HepG2 (cell line): ENCODE results near the gene PIGL. TPM values are rescaled to one million over a fixed set of nuclear protein-coding genes. Genes with fewer than 3 reads are reported as not detected.
A peak's percentile ranks its signal among the peaks of the same experiment; 100 is the strongest.

Experiments
- EEA1 ChIP-seq: sonication (generic); formaldehyde crosslinking; IDR thresholded peaks from 2 replicates; pipeline ENCODE4 v1.5.1; 2020; ENCODE audit warnings: mild to moderate bottlenecking, missing genetic modification reagents, borderline replicate concordance
- FOXM1 ChIP-seq: sonication (generic); formaldehyde crosslinking; IDR thresholded peaks from 2 replicates; pipeline ENCODE4 v1.5.0; 2020; ENCODE audit warnings: missing genetic modification reagents
- FOXP1 ChIP-seq, 2 experiments: fragments of 450-650 bp in 1 of 2; IDR thresholded peaks; 2 replicates each; pipeline ENCODE4 v1.6.1; 2017 to 2018; ENCODE audit warnings: antibody characterized with exemption in 1 of 2
- KLF12 ChIP-seq: sonication (generic); formaldehyde crosslinking; IDR thresholded peaks from 2 replicates; pipeline ENCODE4 v1.4.0; 2020; ENCODE audit warnings: missing genetic modification reagents, borderline replicate concordance
- KLF16 ChIP-seq, 2 experiments: sonication (generic) in 1 of 2; formaldehyde crosslinking in 1 of 2; IDR thresholded peaks; 2 replicates each; pipeline versions ENCODE4 v1.6.1 to v1.8.0; 2016 to 2023; ENCODE audit warnings: missing genetic modification reagents in 2 of 2, missing compliant biosample characterization in 1 of 2
- MAFF ChIP-seq: IDR thresholded peaks from 2 replicates; pipeline ENCODE4 v1.6.1; 2011; ENCODE audit warnings: low read depth, low read length, improper control_type of control experiment
- MIER2 ChIP-seq: IDR thresholded peaks from 2 replicates; pipeline ENCODE4 v1.6.1; 2016; ENCODE audit warnings: missing biosample characterization, missing genetic modification reagents
- NKX3-1 ChIP-seq: sonication (generic); formaldehyde crosslinking; IDR thresholded peaks from 2 replicates; pipeline ENCODE4 v1.5.0; 2020; ENCODE audit warnings: missing genetic modification reagents
- NR2F1 ChIP-seq, 2 experiments: fragments of 450-650 bp in 1 of 2; formaldehyde crosslinking in 1 of 2; IDR thresholded peaks; 2 replicates each; pipeline versions ENCODE4 v1.5.0 to v1.6.1; 2016 to 2020; ENCODE audit warnings: mild to moderate bottlenecking in 1 of 2, missing compliant biosample characterization in 1 of 2, missing genetic modification reagents in 1 of 2, moderate library complexity in 1 of 2
- PLRG1 ChIP-seq: fragments of 450-650 bp; conservative IDR thresholded peaks from 2 replicates; pipeline ENCODE4 v1.6.1; 2016
- THAP11 ChIP-seq: IDR thresholded peaks from 2 replicates; pipeline ENCODE4 v1.6.1; 2016; ENCODE audit warnings: missing biosample characterization, missing genetic modification reagents
- ZNF3 ChIP-seq: IDR thresholded peaks from 2 replicates; pipeline ENCODE4 v1.7.0; 2017; ENCODE audit warnings: inconsistent platforms
- ZNF569 ChIP-seq: sonication (generic); formaldehyde crosslinking; IDR thresholded peaks from 2 replicates; pipeline ENCODE4 v1.5.0; 2020; ENCODE audit warnings: mild to moderate bottlenecking, missing genetic modification reagents, moderate library complexity, borderline replicate concordance
- ZSCAN12 ChIP-seq: sonication (generic); formaldehyde crosslinking; IDR thresholded peaks from 2 replicates; pipeline ENCODE4 v1.9.0; 2021; ENCODE audit warnings: mild to moderate bottlenecking, missing genetic modification reagents
- ZSCAN25 ChIP-seq: sonication (generic); formaldehyde crosslinking; IDR thresholded peaks from 2 replicates; pipeline ENCODE4 v1.8.0; 2022; ENCODE audit warnings: mild to moderate bottlenecking, missing genetic modification reagents
- polyA plus RNA-seq, 8 experiments: library from polyadenylated mRNA; depleted of rRNA in 3 of 8; stranded (reverse) in 7 of 8; unstranded in 1 of 8; fragments of >200 nt; fragmentation: Illumina TruSeq in 4 of 8; extraction: Trizol in 4 of 8; gene quantifications; 2 replicates each; pipeline versions ENCODE4 v1.2.1 to v1.2.3, GENCODE V29; 2011 to 2016; ENCODE audit warnings: low read depth in 4 of 8, missing spikeins in 1 of 8, mixed read lengths in 1 of 8; ENCODE audit not compliant: insufficient read depth in 1 of 8
- total RNA-seq, 5 experiments: library from RNA; depleted of rRNA; stranded (reverse); fragments of >200 nt; fragmentation: Illumina TruSeq; extraction: Trizol; gene quantifications; 2 replicates each; pipeline ENCODE4 v1.2.3, GENCODE V29; 2016; ENCODE audit warnings: low read depth in 1 of 5
- TF ChIP-seq, protein P1 (sequence below), 2 experiments: sonication (generic) in 1 of 2; formaldehyde crosslinking in 1 of 2; IDR thresholded peaks; 2 replicates each; pipeline versions ENCODE4 v1.6.1 to v1.9.0; 2014 to 2022; ENCODE audit warnings: antibody characterized with exemption in 1 of 2, borderline replicate concordance in 1 of 2, inconsistent platforms in 1 of 2, low read depth in 1 of 2, missing genetic modification reagents in 1 of 2
- TF ChIP-seq, protein P2 (sequence below): sonication (generic); formaldehyde crosslinking; IDR thresholded peaks from 2 replicates; pipeline ENCODE4 v1.4.0; 2020; ENCODE audit warnings: mild to moderate bottlenecking, missing genetic modification reagents
- TF ChIP-seq, protein P3 (sequence below): sonication (generic); formaldehyde crosslinking; IDR thresholded peaks from 2 replicates; pipeline ENCODE4 v1.4.0; 2020; ENCODE audit warnings: missing genetic modification reagents

The PIGL gene
- total and polyA plus RNA-seq, 2 of the 13 experiments (the other 11 are each of a cell fraction or from before 2014, with no cell fraction given) = 28.5 to 63.8 TPM

DNA sequence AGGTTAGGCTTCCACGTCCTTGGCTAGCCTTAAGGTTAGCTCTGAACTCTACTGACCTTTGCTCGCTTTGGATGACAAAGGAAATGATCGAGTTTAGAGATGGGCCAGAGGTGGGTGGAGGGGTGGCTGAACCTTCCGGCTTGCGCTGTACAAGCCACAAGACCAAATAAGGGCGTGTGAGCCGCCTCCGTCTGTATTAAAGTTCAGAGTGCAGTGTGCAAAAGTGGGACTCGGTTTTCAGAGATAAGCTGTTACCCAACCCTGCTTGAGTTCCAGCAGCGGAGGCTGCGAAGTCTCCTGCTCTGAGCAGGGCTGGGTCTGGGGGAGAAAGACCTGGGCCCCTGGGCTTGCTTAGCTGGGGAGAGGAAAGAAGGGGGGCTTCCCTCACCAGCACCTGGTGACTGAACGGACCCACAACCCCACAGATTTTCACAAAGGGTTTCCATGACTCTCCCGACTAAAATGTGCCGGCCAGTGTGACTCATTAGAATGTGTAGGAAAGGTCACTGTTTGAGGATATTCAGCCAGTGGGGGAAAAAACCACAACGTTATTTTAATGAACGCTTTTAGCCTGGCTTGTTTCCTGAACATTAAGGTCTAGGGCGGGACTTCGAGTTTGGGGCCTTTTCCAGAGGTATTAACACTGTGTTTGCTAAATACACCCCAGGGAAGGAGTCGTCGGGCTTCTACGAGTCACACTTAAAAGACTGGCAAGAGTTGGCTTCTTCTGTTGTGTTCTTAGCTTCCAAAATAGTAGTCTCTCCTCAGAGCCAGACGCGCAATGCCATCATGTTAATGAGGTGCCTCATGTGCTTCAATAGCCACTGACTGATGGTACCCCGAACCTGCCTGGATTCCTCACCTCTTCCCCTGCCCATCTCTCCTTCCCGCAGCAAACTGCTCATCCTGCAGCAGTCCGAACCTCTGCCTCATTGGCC, 69.3 kb downstream of the PIGL start (continued):
- TF ChIP-seq, protein P1, sequence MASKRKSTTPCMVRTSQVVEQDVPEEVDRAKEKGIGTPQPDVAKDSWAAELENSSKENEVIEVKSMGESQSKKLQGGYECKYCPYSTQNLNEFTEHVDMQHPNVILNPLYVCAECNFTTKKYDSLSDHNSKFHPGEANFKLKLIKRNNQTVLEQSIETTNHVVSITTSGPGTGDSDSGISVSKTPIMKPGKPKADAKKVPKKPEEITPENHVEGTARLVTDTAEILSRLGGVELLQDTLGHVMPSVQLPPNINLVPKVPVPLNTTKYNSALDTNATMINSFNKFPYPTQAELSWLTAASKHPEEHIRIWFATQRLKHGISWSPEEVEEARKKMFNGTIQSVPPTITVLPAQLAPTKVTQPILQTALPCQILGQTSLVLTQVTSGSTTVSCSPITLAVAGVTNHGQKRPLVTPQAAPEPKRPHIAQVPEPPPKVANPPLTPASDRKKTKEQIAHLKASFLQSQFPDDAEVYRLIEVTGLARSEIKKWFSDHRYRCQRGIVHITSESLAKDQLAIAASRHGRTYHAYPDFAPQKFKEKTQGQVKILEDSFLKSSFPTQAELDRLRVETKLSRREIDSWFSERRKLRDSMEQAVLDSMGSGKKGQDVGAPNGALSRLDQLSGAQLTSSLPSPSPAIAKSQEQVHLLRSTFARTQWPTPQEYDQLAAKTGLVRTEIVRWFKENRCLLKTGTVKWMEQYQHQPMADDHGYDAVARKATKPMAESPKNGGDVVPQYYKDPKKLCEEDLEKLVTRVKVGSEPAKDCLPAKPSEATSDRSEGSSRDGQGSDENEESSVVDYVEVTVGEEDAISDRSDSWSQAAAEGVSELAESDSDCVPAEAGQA (IDR thresholded peaks at IDR 0.05; ENCODE audit: low read depth) = 0 out of 2 replicates have a peak, but pooled peaks have one; percentile 66
- TF ChIP-seq, protein P1 (CRISPR knock-in tag; IDR thresholded peaks at IDR 0.05; ENCODE audit: borderline replicate concordance) = no peak
- TF ChIP-seq NKX3-1 (CRISPR knock-in tag) = peak; percentile 18; the same call in 1 of the 2 replicates
- TF ChIP-seq ZSCAN25 = peak; percentile 67; the same call in 1 of the 2 replicates
- TF ChIP-seq THAP11 (CRISPR knock-in tag) = peak; percentile 85
- TF ChIP-seq PLRG1 = no peak
- no peak for TF ChIP-seq FOXM1 (CRISPR knock-in tag)
- no peak for TF ChIP-seq EEA1 (CRISPR knock-in tag)
- TF ChIP-seq, protein P2, sequence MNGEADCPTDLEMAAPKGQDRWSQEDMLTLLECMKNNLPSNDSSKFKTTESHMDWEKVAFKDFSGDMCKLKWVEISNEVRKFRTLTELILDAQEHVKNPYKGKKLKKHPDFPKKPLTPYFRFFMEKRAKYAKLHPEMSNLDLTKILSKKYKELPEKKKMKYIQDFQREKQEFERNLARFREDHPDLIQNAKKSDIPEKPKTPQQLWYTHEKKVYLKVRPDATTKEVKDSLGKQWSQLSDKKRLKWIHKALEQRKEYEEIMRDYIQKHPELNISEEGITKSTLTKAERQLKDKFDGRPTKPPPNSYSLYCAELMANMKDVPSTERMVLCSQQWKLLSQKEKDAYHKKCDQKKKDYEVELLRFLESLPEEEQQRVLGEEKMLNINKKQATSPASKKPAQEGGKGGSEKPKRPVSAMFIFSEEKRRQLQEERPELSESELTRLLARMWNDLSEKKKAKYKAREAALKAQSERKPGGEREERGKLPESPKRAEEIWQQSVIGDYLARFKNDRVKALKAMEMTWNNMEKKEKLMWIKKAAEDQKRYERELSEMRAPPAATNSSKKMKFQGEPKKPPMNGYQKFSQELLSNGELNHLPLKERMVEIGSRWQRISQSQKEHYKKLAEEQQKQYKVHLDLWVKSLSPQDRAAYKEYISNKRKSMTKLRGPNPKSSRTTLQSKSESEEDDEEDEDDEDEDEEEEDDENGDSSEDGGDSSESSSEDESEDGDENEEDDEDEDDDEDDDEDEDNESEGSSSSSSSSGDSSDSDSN (CRISPR knock-in tag) = peak; percentile 59
- no peak; the same call in 1 of the 2 replicates for TF ChIP-seq ZNF3
- peak; percentile 76; the same call in 1 of the 2 replicates for TF ChIP-seq MIER2 (CRISPR knock-in tag)
- TF ChIP-seq ZSCAN12 (CRISPR knock-in tag) = no peak; the same call in 1 of the 2 replicates
- no peak for TF ChIP-seq ZNF569
- no peak; the same call in 1 of the 2 replicates for TF ChIP-seq KLF12
- peak in 1 of 2 experiments; percentile 89; a peak in 2 of 4 replicates for TF ChIP-seq KLF16 (CRISPR knock-in tag; IDR thresholded peaks at IDR 0.05)
- TF ChIP-seq, protein P3, sequence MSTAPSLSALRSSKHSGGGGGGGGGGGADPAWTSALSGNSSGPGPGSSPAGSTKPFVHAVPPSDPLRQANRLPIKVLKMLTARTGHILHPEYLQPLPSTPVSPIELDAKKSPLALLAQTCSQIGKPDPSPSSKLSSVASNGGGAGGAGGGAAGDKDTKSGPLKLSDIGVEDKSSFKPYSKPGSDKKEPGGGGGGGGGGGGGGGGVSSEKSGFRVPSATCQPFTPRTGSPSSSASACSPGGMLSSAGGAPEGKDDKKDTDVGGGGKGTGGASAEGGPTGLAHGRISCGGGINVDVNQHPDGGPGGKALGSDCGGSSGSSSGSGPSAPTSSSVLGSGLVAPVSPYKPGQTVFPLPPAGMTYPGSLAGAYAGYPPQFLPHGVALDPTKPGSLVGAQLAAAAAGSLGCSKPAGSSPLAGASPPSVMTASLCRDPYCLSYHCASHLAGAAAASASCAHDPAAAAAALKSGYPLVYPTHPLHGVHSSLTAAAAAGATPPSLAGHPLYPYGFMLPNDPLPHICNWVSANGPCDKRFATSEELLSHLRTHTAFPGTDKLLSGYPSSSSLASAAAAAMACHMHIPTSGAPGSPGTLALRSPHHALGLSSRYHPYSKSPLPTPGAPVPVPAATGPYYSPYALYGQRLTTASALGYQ (CRISPR knock-in tag) = peak; percentile 79; the same call in 1 of the 2 replicates
- no peak for TF ChIP-seq MAFF
- no peak for TF ChIP-seq FOXP1 (IDR thresholded peaks at IDR 0.05)
- peak; percentile 63 for TF ChIP-seq FOXP1 (CRISPR knock-in tag; IDR thresholded peaks at IDR 0.05)
- TF ChIP-seq NR2F1 (CRISPR knock-in tag; IDR thresholded peaks at IDR 0.05) = peak; percentile 85 to 90
